Measurements from ENCODE around the gene GATA3.

Gene GATA3

DNA sequence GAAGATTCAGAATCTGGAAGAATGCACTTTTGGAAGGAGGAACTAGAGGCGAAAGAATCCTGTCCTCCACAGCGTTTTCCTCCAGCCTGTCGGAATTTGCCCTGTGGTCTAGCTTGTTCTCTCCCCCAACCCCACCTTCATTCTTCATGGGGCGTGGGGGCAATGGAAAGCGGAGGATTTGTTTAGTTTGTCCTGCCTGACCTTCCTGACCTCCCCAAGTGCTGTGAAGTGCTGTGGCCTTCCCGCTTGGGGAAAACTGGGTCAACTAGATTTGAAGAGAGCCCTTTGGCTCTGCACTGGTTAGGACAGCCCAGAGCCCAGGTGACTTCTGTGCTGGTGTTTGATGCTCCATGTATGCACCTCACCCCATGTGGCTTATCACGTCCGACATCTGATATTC, 49.1 kb downstream of the GATA3 start:
- DNase-seq = no peak

DNA sequence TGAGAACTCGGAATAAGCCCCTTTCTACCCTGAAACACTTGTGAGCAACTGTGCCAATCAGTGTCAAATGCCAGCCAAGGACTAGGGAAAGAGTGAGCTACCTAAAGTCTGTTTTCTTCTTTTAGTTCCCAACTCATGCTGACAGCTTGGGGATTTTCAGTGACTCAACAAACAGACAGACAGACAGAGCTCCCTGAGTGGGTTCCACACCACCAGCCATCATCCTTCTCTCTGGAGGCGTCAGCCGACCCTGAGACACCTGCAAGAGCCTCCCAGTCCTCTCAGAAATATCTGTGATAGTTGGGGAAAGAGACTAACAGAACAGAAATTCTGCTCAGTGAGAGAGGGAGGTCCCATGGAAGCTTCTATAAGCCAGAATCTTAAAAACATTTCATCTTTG, 49.5 kb downstream of the GATA3 start:
- DNase-seq = no peak

DNA sequence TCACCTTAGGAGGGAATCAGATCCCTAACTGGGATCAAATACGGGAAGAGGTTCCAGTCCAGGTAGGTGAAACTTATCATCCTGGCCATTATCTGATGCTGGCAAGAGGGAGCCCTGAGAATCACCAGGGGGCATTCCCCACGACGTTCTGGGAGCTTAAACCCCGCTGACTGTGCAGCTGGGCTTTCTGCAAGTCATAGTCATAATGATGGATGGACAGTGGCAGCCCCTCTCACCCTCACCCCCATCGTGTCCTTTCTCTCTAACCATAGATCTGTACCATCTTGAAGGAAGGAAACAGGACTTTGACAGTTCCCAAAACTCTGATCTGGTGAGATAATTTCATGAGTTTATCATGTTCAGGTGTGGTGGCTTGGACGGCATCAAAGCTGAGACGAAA, 50.2 kb downstream of the GATA3 start:
- DNase-seq = no peak

DNA sequence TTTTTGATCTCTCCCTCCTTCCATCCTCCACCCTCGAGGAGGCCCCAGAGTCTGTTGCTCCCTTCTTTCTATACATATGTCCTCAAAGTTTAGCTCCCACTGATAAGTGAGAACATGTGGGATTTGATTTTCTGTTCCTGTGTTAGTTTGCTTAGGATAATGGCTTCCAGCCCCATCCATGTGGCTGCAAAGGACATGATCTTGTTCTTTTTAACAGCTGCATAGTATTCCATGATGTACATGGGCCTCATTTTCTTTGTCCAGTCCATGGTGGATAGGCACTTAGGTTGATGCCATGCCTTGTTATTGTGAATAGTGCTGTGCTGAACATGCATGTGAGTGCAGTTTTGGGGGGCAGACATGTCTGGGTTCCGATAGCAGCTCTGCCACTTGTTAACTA, 51.4 kb downstream of the GATA3 start:
- no peak for DNase-seq

DNA sequence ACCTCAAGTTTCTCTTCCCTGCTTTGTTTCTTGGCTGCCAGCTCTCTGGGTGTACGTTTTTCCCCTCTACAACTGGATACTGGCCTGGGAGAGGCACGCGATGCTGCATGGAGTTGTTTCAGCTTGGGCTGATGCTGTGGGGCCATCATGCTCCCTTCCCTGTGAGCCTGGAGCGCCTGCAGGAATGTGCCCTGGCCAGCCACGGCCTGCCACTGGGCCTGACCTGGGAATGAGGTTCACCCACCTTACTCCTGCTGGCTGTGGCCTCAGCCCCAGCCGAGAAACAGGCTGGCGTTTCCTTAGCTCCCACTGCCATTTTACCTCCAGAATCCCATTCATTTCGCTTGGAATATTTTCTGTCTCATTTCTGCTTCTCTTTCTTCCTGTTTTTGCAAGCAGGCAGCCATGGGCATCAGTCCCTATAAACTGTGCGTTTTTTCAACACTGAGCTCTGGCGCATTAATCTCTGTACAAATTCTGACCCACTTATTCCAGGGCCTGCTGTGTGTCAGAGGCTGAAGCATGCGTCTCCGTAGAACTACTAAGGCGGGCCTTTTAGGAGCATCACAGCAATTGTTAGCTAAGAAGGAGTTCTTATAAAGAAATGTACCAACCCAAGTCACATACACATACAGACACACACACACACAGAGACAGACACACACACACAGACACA, 57.9 kb downstream of the GATA3 start:
- no peak for DNase-seq

DNA sequence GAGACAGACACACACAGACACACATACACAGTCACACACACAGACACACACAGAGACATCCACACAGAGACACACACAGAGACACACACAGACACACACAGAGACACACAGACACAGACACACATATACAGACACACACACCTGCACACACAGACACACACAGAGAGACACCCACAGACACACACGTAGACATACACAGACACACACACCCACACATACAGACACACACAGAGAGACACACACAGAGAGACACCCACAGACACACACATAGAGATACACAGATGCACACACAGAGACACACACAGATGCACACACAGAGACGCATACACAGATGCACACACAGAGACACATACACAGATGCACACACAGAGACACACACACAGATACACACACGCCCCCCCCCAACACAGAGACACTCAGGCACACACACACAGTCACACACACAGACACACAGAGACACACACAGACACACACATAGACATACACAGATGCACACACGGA, 58.5 kb downstream of the GATA3 start:
- DNase-seq = no peak

DNA sequence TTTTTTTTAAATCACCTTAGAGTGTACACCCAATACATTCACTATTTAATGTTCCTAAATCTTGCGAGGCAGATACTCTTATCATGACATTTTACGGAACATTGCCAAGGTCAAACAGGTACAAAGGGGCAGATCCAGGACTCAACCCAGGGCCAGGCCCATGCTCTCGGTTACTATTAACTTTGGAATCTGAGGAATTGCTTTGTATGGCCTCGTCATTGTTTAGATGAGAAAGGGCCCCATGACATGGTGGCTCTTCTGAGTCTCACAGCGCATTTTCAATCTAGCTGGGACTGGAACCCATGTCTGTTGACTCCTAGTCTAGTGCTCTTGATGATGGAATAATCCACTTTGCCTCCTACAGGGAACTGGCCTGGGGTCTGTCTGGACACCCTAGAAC, 59.1 kb downstream of the GATA3 start:
- no peak for DNase-seq

DNA sequence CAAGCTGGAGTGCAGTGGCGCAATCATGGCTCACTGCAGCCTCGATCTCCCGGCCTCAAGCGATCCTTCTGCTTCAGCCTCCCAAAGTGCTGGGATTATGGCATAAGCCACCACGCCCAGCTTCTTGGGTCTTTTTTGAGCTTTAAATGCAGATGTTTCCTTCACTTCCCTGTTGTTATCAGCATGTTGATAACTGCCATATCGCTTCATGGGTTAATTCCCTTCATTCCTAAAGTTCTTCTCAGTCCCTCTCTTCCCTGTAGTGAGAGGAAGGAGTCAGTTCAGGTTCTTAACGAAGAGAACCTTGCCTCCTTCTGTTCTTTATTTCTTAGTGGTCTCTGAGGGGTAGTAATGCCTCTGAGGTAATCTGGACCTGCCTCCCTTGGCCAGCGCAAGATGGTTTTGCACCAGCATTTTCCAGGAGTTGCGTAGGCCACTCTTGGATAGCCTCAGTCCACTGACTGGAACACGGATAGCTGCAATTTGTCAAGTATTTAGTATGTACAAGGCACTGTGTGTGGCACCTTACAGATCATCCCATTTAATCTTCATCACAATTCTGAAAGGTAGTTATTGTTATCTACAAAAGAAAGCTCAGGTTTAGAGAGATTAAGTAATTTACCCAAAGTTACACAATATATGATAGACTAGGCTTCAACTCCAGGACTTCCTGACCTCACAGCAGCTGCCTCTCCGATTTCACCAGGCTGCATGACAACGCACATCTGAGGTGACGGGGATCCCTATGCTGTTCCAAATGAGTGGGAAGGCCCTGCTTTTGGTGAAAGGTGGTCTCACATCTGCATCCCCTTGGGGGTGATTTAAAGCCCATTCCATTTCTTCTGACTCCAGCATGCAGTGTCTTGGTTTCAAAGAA, 60.5 kb downstream of the GATA3 start:
- no peak for DNase-seq

DNA sequence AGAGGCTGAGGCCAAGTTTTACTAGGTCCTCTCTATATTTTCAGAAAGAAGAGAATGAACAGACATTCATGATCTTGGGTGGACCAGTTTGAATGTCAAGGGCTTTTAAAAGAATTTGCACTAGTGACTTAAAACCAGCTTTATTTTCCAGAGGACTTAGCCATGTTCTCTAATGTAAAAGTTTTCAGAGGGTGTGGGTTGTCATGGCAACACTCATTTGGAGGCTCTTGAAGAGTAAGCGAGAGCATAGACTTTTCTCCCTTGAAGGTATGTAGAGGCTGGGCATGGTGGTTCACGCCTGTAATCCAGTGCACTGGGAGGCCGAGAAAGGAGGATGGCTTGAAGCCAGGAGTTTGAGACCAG, 61.1 kb downstream of the GATA3 start:
- no peak for DNase-seq

DNA sequence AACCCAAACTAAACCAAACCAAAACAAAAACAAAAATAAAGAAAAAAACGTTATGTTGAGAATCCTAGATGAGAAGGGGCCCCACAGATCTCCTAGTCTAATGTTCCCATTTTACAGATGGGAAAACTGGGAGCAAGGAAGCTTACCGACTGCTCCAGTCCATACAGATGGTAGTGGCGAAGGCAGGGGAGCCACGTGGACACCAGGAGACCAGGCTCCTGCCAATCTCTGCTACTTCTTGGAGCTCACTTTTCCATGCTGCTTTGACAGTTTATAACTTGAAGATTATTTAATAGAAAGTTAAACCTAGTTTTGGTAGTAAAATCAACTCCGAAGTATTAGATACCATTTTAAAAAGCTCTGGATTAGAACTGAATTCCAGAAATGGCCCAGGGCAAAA, 62.0 kb downstream of the GATA3 start:
- DNase-seq = no peak

DNA sequence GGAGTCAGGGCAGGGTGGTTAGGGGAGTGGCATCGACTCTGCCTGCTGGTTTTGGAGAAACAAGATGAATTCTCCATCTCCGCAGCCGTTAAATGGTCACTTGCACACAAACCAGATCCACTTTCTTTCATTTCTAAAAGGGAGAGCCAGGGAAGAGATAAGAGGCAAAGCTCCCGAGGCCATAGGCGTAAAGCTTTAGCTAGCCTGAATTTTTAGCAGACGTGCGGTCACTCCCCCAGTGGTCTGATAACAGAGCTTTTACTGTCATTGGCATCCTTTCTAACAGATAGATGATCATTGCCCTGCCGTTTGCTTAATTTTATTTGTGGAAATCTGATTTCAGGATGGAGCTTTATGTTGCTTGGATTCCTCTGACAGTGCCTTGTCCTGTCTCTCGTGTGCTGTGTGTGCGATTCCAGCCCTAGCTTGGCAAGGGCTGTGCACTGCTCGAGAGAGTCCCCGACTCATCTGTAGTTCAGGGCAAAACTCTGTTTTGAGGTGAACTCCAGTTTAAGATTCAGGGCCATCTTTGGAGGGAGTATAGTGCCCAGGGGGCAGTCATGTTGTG, 62.5 kb downstream of the GATA3 start:
- no peak for DNase-seq

DNA sequence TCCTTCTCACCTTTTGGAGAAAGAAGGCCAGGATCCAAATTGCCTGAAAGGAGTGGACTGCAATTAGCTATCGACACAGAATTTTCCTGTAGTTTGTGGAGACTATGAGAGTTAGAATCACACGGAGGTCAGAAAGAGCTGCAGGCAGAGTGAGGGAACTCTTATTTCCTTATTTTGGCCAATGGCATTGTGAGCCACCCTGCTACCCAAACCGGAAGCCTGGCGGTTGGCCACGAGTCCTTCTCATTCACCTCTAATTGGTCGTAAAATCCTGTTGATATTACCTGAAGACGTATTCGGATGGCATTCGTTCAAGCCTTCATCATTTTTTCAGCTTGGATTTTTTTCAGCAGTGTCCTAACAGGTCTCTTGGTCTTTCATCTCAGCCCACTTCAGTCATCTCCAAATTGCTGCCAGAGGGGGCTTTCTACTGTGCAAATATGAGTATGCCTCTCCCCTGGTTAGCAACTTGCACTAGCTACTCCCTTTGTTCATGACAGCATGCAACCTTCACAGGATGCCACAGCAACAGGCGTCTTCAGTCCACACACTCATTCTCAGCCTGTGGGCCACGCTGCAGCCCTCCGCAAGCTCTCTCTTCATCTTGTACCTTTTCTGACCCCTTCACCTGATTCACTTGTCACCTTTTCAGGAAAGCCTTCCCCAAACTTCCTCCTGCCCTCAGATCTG, 66.9 kb downstream of the GATA3 start:
- DNase-seq = no peak

DNA sequence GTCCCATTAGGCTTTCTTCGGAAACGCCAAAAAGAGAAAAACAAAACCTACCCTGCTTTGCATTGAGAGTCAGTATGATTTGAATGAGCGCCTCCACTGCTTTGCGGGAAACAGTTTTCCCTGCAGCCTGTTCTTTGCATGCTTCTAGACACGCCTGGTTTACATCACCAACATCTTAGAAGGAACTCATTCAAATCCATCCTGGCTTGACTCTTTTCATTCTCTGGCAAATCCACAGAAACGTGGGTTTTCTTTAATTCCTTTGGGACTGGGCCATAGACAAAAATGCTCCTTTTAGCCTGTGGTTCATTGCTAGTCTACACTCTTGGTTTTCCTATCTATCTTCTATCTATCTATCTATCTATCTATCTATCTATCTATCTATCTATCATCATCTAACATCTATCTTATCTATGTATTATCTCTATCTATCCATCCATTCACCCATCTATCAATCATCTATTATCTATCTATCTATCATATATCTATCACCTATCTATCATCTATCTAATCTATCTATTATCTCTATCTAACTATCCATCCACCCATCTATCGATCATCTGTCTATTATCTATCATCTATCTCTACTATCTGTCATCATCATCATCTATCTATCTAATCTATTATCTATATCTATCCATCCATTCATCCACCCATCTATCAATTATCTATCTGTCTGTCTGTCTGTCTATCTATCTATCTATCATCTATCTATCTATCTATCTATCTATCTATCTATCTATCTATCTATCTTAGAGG, 68.3 kb downstream of the GATA3 start:
- no peak for DNase-seq

DNA sequence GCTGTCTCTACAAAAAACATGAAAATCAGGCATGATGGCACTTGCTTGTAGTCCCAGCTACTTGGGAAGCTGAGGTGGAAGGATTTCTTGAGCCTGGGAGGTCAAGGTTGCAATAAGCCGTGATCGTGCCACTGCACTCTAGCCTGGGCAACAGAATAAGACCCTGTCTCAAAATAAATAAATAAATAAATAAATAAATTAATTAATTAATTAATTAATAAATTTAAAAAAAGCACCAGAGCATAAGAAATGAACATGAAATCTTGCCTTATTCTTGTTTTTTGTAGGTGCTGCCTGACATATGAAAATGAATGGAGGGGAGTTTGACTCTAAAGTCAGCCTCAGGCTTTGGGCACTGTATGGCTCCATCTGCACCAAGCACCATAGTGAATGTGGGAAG, 69.9 kb downstream of the GATA3 start:
- DNase-seq = no peak
